SK-N-SH treated with all-trans-retinoic acid at 6 μM for 48 hours (cell line): Measurements from ENCODE around the gene HDHD2.

Source experiments
- CREB5 ChIP-seq: fragments of 250-450 bp; sonication (Bioruptor Pico); IDR thresholded peaks from 2 replicates; pipeline ENCODE4 v1.5.1; 2020; ENCODE audit warnings: low read depth, mild to moderate bottlenecking, moderate library complexity
- CSDC2 ChIP-seq: fragments of 250-450 bp; sonication (Bioruptor Pico); IDR thresholded peaks from 2 replicates; pipeline ENCODE4 v1.5.0; 2020; ENCODE audit warnings: mild to moderate bottlenecking, moderate library complexity
- ISL1 ChIP-seq: fragments of 250-450 bp; sonication (Bioruptor Pico); IDR thresholded peaks from 2 replicates; pipeline ENCODE4 v2.1.2; 2022; ENCODE audit warnings: mild to moderate bottlenecking, moderate library complexity
- PATZ1 ChIP-seq: fragments of 250-450 bp; sonication (Bioruptor Pico); IDR thresholded peaks from 2 replicates; pipeline ENCODE4 v1.8.0; 2020; ENCODE audit warnings: mild to moderate bottlenecking, moderate library complexity, borderline replicate concordance
- RARB ChIP-seq: fragments of 250-450 bp; sonication (Bioruptor Pico); IDR thresholded peaks from 2 replicates; pipeline ENCODE4 v1.8.0; 2021; ENCODE audit warnings: mild to moderate bottlenecking, moderate library complexity
- TOX ChIP-seq: fragments of 250-450 bp; sonication (Bioruptor Pico); IDR thresholded peaks from 2 replicates; pipeline ENCODE4 v1.8.0; 2021; ENCODE audit warnings: mild to moderate bottlenecking, moderate library complexity, borderline replicate concordance
- ZNF565 ChIP-seq: fragments of 450-650 bp; formaldehyde crosslinking; conservative IDR thresholded peaks from 2 replicates; pipeline ENCODE4 v1.5.0; 2020; ENCODE audit warnings: low read depth, mild to moderate bottlenecking, moderate library complexity
- ZNF8 ChIP-seq: fragments of 450-650 bp; formaldehyde crosslinking; IDR thresholded peaks from 2 replicates; pipeline ENCODE4 v1.5.0; 2020; ENCODE audit warnings: mild to moderate bottlenecking, moderate library complexity

DNA sequence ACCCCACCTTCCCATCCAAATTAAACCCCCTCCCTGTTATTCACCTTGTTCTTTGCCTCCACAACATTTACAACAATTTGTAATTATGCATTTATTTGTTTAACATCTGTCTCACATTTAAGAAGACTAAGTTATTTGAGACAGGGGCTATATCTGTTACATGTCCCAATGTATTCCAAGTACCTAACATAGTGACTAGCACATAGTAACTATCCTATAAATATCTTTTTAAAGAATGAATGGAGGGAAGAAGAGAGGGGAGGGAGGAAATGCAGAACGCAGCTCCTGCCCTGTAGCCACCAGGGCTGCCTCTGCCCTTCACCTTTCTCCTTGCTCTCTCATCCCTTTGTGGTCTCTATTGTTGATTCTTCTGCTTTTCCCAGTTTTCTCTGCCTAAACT is 40.6 kb downstream of the HDHD2 start:
- TF ChIP-seq ZNF8 (CRISPR knock-in tag) (no peak), CREB5 (CRISPR knock-in tag) (no peak), CSDC2 (CRISPR knock-in tag) (no peak), PATZ1 (CRISPR knock-in tag) (no peak), TOX (CRISPR knock-in tag) (no peak), ISL1 (CRISPR knock-in tag) (no peak), ZNF565 (CRISPR knock-in tag) (no peak), RARB (no peak)
